Metanephros (tissue), 1 donor: ENCODE data around the gene SRPK1. TPM values are rescaled to one million over a fixed set of nuclear protein-coding genes. Genes with fewer than 3 reads are reported as not detected.

ENCODE experiments used
- total RNA-seq: library from RNA; depleted of rRNA; stranded (reverse); fragments of >200 nt; gene quantifications from one replicate; pipeline ENCODE4 v1.2.3, GENCODE V29; 2014

Gene SRPK1
- total RNA-seq = 39.8 TPM

GRCh38 chr6:35920793-35921732, at the start of gene SRPK1:
TSS of gene SRPK1 (minus strand) at chr6:35921098. CDS start at chr6:35921056, 42 bp downstream.

GRCh38 chr6:35804996-35805736, 115.7 kb downstream of the SRPK1 start, which contains the start of gene LHFPL5:
TSS of gene LHFPL5 (plus strand) at chr6:35805352. CDS start at chr6:35805671, 319 bp downstream.

Other genes with a start within 250 kb of the SRPK1 start
- 11.0 TPM for gene FKBP5, start 232.2 kb downstream of the SRPK1 start, total RNA-seq
- 0.23 TPM for gene ARMC12, start 184.1 kb downstream of the SRPK1 start, total RNA-seq
- gene CLPSL2, start 144.5 kb downstream of the SRPK1 start, total RNA-seq = not detected
- not detected for gene CLPSL1, start 140.1 kb downstream of the SRPK1 start, total RNA-seq
- gene CLPS, start 123.8 kb downstream of the SRPK1 start, total RNA-seq = not detected
- gene LHFPL5, start 115.7 kb downstream of the SRPK1 start, total RNA-seq = not detected
- gene SLC26A8, start 103.5 kb upstream of the SRPK1 start, total RNA-seq = 0.29 TPM
- gene MAPK14, start 106.7 kb upstream of the SRPK1 start, total RNA-seq = 61.2 TPM
- gene MAPK13, start 209.4 kb upstream of the SRPK1 start, total RNA-seq = 14.3 TPM